A549 treated with CpdA at 1 μM for 4 hours (cell line): ENCODE data around the gene WNT11. TPM values are rescaled to one million over a fixed set of nuclear protein-coding genes. Genes with fewer than 3 reads are reported as not detected.

Experiments
- total RNA-seq: library from RNA; stranded (reverse); fragments of 200-300 nt; extraction: Qiagen RNA extraction; gene quantifications from 5 replicates; pipeline ENCODE4 v1.2.3, GENCODE V29; 2022; ENCODE audit warnings: low read depth

WNT11 gene
- total RNA-seq: 0.35 to 1.5 TPM (median 0.97 TPM) in 5 replicates

DNA sequence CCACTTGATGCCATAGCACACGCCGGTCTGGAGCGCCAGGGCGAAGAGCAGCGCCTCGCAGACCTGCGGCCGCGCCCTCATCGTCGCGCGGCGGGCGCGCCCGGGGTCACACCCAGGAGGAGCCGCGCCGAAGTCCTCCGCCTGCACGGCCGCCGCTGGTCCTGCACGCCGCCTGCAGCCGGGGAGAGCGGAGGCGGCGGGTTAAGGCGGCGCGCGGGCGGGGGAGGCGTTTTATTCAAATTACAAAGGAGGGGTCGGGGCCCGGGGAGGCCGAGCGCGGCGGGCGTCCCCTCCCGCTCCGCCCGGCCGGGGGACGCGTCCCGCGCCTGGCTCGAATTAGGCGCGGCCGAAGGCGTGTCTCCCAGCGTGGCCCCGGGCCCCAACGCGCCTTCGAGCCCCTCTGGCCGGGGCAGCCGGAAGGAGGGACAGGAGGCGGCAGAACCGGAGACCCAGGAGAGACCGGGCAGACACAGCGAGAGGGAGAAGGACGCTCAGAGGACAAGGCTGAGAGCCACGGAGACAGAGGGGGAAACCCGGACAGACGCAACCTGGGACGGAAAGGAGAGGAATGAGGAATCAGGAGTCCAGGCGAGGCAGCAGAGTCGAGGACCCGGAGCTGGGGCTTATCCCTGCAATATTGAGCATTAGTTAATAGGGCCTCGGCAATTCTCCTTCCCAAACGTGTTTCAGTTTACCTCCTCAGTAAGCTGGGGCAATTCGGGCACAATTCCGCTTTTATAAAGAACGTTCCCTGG, at the start of gene WNT11:
TSS of gene WNT11 (minus strand) at position 176 of the 755 bp plus-strand sequence. CDS start at position 81, 95 bp downstream.

Other genes with a start within 250 kb of the WNT11 start
- 43.9 to 52.6 TPM (median 45.4 TPM) in 5 replicates for gene THAP12, start 174.6 kb upstream of the WNT11 start, total RNA-seq
- 0.68 to 1.7 TPM (median 1.1 TPM) in 5 replicates for gene GVQW3, start 174.8 kb upstream of the WNT11 start, total RNA-seq
- 10.3 to 19.5 TPM (median 13.4 TPM) in 5 replicates for gene EMSY, start 238.5 kb upstream of the WNT11 start, total RNA-seq